Uterus (tissue), 2 donors: ENCODE measurements around the gene NRDC.

Experiments
- POLR2A ChIP-seq, 2 donors: fragments of 450-650 bp; IDR thresholded peaks; one replicate each; pipeline ENCODE4 v1.6.1; 2016; ENCODE audit warnings: antibody characterized with exemption in 2 of 2, mild to moderate bottlenecking in 1 of 2, moderate library complexity in 1 of 2
- TF ChIP-seq, protein P1 (sequence below), 4 experiments: fragments of 200-600 bp in 2 of 4; fragments of 450-650 bp in 2 of 4; sonication (generic) in 2 of 4; IDR thresholded peaks; one replicate each; pipeline ENCODE4 v1.5.1; 2016 to 2019; ENCODE audit warnings: antibody characterized with exemption in 4 of 4, mild to moderate bottlenecking in 2 of 4, moderate library complexity in 1 of 4

DNA sequence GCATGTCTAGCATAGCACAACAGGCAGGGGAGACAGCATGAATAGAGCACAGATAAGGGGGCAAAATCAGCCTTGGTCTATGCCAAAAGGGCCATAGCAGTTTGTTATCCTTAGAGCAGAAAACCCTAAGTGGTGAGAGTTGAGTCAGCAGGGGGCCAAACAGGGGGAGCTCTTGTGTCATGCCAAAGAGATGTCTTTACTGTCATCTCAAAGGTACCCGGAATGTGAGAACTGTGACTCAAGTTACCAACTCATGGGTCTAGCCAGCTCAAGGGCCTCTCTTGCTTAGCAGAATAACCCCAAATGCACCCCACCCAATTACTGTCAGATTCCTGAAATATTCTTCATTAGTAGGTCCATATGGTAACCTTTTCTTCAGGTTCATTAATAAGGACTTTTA is 45.9 kb upstream of the NRDC start:
- TF ChIP-seq, protein P1, sequence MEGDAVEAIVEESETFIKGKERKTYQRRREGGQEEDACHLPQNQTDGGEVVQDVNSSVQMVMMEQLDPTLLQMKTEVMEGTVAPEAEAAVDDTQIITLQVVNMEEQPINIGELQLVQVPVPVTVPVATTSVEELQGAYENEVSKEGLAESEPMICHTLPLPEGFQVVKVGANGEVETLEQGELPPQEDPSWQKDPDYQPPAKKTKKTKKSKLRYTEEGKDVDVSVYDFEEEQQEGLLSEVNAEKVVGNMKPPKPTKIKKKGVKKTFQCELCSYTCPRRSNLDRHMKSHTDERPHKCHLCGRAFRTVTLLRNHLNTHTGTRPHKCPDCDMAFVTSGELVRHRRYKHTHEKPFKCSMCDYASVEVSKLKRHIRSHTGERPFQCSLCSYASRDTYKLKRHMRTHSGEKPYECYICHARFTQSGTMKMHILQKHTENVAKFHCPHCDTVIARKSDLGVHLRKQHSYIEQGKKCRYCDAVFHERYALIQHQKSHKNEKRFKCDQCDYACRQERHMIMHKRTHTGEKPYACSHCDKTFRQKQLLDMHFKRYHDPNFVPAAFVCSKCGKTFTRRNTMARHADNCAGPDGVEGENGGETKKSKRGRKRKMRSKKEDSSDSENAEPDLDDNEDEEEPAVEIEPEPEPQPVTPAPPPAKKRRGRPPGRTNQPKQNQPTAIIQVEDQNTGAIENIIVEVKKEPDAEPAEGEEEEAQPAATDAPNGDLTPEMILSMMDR (IDR thresholded peaks at IDR 0.05) = no peak
- no peak for TF ChIP-seq POLR2A (IDR thresholded peaks at IDR 0.05)
